ENCODE results near the gene EP400. TPM values are rescaled to one million over a fixed set of nuclear protein-coding genes. Genes with fewer than 3 reads are reported as not detected.
"Not testable (repeated sequence)": the region's sequence is repeated elsewhere in the genome, so short reads cannot be mapped to it uniquely, and the experiment has no call there.

The EP400 gene
- total RNA-seq, 1 donor = 19.9 TPM

DNA sequence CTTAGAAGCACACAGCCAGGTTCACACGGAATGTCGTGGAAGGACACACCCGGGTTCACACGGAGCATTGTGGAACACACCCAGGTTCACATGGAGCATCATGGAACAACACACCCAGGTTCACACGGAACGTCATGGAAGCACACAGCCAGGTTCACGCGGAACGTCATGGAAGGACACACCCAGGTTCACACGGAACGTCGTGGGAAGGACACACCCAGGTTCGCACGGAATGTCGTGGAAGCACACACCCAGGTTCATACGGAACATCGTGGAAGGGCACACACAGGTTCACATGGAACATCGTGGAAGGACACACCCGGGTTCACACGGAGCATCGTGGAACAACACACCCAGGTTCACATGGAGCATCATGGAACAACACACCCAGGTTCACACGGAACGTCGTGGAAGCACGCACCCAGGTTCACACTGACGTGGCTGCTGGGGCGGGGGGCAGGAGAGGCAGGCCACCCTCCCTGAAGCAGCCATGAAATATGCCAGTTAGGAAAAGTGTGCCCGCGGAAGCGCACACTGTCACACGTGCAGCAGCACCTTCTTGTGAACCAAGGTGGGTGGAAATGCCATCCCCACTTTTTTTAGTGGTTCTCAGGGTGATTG lies 86.4 kb downstream of the EP400 start:
- no peak for DNase-seq (ENCODE audit: low read depth in 2 of 3, low spot score in 2 of 3)

DNA sequence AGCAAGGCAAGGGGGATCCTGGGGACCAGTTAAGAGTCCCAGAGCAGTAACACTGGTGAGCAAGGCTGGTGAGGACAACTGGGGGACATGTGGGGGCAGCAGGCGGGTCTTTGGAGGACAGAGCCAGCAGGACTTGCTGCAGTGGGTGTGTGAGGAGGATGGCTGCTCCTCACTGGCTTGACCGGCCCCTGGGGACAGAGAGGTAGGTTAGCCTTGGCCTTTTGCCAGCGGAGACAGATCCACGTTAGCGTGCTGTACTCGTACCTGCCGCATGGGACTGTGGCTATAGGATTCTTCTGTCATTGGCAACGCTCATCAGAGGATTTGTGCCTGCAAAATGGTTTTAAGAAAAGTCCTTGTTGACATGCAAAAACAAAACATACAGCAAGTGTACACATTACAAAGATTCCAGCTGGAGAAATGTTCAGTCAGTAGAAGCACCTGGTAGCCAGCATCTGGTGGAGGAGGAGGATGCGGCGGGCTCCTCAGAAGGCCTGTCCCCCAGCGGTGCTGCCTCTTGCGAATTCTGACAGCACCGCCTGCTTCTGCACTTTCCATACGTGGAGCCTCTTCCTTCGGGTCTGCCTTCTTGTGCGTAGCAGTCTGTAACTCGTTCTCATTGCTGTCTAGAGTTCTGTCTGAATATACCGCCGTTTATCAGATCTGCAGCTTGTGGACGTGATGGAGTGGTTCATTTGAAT lies 91.3 kb downstream of the EP400 start:
- DNase-seq (ENCODE audit: low read depth in 2 of 3, low spot score in 2 of 3) = no peak

GRCh38 chr12:132043216-132043615 lies 93.5 kb downstream of the EP400 start:
- no peak for DNase-seq (ENCODE audit: low read depth in 2 of 3, low spot score in 2 of 3)

GRCh38 chr12:132043770-132044467 lies 94.2 kb downstream of the EP400 start:
- DNase-seq (ENCODE audit: low read depth in 2 of 3, low spot score in 2 of 3) = no peak

GRCh38 chr12:132044661-132045412 lies 95.1 kb downstream of the EP400 start:
- no peak for DNase-seq (ENCODE audit: low read depth in 2 of 3, low spot score in 2 of 3)

- DNase-seq (ENCODE audit: low read depth in 2 of 3, low spot score in 2 of 3) = no peak
Observed at GRCh38 chr12:132045751-132046150, 96.0 kb downstream of the EP400 start.

DNA sequence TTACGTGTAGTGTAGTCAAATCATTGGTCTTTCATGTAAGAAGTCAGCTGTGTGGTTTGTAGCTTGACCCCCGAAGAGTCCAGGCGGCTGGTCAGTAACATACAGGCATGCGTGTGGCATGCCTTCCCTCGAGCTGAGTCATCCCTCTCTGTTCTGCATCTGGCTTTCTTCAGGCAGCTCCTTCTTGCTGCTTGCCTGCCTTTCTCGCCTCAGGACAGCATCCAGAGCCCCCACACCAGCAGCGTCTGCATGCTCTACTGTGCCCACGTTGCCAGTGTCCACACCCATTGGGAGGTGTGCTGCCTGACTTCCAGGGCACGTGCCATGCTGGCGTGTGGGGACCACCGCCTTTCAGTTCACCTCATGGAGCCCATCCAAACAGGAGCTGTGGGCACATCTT lies 96.8 kb downstream of the EP400 start:
- DNase-seq (ENCODE audit: low read depth in 2 of 3, low spot score in 2 of 3) = no peak

GRCh38 chr12:132047630-132048029 lies 97.9 kb downstream of the EP400 start:
- not testable (repeated sequence) for DNase-seq (ENCODE audit: low read depth in 2 of 3, low spot score in 2 of 3)

DNA sequence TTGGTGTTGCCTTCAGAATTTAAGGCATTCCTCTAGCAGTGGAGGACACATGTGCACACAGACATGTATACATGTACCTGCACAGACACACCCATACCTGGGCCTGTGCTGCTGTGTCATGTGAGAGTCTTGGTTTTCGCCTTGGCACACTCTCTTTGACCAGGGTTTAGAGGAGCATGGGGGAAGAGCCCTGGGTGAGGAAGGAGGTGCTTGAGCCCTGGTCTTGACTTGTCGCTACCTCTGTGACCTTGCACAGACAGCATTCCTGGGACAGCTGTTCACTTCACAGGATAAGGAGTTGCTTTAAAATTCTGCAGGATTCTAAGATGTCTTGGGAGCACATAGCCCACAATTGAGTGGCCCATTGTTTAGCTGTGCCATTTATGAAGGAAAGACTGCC lies 99.7 kb downstream of the EP400 start:
- no peak for DNase-seq (ENCODE audit: low read depth in 2 of 3, low spot score in 2 of 3)

GRCh38 chr12:132049876-132050275 lies 100.1 kb downstream of the EP400 start:
- no peak for DNase-seq (ENCODE audit: low read depth in 2 of 3, low spot score in 2 of 3)

GRCh38 chr12:132051718-132052117 lies 102.0 kb downstream of the EP400 start:
- DNase-seq (ENCODE audit: low read depth in 2 of 3, low spot score in 2 of 3) = not testable (repeated sequence)

DNA sequence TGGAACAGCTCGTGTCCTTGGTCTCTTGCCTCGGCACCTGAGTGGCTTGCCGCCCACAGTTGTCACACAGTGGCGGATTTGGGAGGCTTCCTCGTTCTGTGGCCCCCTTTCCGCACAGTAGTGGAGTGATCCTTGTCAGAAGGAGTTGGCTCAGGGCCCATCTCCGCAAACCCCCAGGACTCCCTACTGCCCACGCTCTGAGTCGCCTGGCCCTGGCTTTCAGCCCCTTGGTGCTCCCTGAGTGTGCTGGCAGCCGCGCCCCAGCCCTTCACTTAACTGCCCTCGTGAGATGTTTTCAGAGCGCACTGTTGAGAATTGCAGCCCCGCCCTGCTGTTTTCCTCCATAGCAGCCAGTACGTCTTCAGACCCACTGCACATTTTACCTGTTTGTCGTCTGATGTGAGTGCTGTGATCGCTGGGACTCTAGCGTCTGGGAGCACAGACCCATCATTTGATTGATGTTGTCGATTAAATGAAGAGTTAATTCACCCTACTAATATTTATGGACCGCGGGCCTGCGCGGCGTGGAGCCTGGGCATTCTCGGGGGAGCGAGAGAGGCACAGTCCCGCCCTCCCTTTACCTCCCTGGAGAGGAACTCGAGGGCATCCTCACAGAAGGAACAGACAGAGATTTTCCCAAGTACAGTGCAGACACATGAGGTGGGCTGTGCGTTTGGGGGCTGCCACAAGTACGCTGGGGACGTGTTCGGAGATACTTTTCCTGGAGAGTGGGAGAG lies 102.6 kb downstream of the EP400 start:
- DNase-seq (ENCODE audit: low read depth in 2 of 3, low spot score in 2 of 3) = no peak

- no peak for DNase-seq (ENCODE audit: low read depth in 2 of 3, low spot score in 2 of 3)
Observed at GRCh38 chr12:132053338-132054330, 103.9 kb downstream of the EP400 start.

DNA sequence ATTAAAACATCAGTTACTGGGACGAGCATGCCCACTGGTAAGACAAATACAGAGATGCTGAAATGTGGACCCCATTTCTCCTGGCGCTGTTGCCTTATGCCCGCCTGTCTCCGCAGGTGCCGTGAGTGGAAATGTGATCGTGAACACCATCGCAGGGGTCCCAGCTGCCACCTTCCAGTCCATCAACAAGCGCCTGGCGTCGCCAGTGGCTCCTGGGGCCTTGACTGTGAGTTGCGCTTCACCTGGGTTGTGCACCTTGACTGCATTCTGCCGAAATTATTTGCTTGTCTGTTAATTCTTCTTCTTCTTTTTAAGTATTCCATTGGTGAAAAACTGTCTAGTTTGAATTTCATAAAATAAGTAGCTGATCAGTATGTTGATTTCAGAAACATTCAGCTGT lies 105.2 kb downstream of the EP400 start:
- DNase-seq (ENCODE audit: low read depth in 2 of 3, low spot score in 2 of 3) = no peak

DNA sequence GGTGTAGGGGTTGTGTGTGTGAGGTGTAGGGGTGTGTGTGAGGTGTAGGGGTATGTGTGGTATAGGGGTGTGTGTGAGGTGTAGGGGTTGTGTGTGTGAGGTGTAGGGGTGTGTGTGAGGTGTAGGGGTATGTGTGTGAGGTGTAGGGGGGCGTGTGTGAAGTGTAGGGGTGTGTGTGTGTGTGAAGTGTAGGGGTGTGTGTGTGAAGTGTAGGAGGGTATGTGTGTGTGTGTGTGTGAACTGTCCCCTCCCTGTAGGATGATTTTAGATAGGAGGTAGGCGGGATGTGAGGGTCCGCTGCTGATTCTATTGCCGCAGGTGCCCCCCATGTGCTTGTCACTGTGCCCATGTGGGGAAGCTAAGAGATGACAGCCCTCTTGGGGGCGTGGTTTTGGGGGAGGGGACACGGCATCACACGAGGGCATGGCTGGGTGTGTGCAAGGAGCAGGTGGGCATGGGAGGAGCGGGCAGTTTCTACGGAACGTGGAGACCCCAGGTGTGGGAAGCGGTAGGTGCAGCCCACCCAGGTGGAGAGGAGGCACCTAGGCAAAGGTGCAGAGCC lies 105.9 kb downstream of the EP400 start:
- no peak for DNase-seq (ENCODE audit: low read depth in 2 of 3, low spot score in 2 of 3)

DNA sequence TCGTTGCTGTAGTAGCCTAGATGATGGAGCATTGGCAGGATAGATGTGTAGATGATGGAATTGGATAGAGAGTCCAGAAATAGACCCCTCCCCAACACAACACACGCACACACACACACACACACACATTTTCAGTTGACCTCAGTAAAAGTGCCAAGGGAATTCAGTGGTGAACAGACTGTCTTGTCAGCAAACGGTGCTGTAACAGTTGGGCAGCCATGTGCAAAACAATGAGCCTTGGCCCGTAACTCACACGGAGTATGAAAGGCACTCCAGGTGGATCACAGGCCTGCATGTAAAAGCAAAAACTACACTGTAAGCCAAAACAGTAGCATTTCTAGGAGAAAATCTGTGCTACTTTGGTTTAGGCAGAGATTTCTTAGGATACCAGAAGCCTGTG lies 106.6 kb downstream of the EP400 start:
- DNase-seq (ENCODE audit: low read depth in 2 of 3, low spot score in 2 of 3) = no peak

- DNase-seq (ENCODE audit: low read depth in 2 of 3, low spot score in 2 of 3) = no peak
Observed at GRCh38 chr12:132056951-132057350, 107.2 kb downstream of the EP400 start.

- DNase-seq (ENCODE audit: low read depth in 2 of 3, low spot score in 2 of 3) = no peak
Observed at GRCh38 chr12:132057691-132058090, 107.9 kb downstream of the EP400 start.

- no peak for DNase-seq (ENCODE audit: low read depth in 2 of 3, low spot score in 2 of 3)
Observed at GRCh38 chr12:132061197-132061596, 111.5 kb downstream of the EP400 start.

Data from hematopoietic multipotent progenitor cell (in vitro differentiated cells).